HEK293 (cell line): ENCODE measurements around the gene LAYN.

ENCODE experiments used
- CTCF ChIA-PET: fragments of 350-600 bp; formaldehyde crosslinking; extraction: SDS; loops from one replicate; lab custom pipeline; 2021; ENCODE audit warnings: antibody characterized with exemption; lab: Yijun Ruan, JAX
- POLR2A ChIA-PET: fragments of 300-600 bp; formaldehyde crosslinking; extraction: SDS; loops from one replicate; lab custom pipeline; 2020; ENCODE audit warnings: antibody characterized with exemption, inconsistent platforms; lab: Yijun Ruan, JAX
- H3K27ac ChIP-seq: fragments of 200-500 bp; sonication (Bioruptor generic); 2 replicates; pipeline ENCODE4 v1.5.1; 2014; ENCODE audit warnings: low read depth, low read length, control low read depth, inconsistent platforms; ENCODE audit errors: extremely low read depth
- H3K36me3 ChIP-seq, 2 experiments: fragments of 200-500 bp in 1 of 2; sonication (Bioruptor generic) in 1 of 2; 1 replicate in 1 of 2; 2 replicates in 1 of 2; pipeline ENCODE4 v1.5.1; 2014 to 2017; ENCODE audit warnings: inconsistent platforms in 2 of 2, low read length in 2 of 2; ENCODE audit not compliant: control insufficient read depth in 2 of 2, insufficient read depth in 1 of 2
- H3K4me1 ChIP-seq: fragments of 200-500 bp; sonication (Bioruptor generic); 2 replicates; pipeline ENCODE4 v1.5.1; 2014; ENCODE audit warnings: mild to moderate bottlenecking, low read length, inconsistent platforms; ENCODE audit not compliant: control insufficient read depth, insufficient read depth
- H3K4me3 ChIP-seq: 2 replicates; pipeline ENCODE4 v1.5.1; 2011; ENCODE audit warnings: low read depth, mild to moderate bottlenecking, control low read depth, low read length, moderate library complexity
- H3K9me3 ChIP-seq: fragments of 200-500 bp; sonication (Bioruptor generic); 2 replicates; pipeline ENCODE4 v1.5.1; 2014; ENCODE audit warnings: low read depth, low read length, inconsistent platforms; ENCODE audit not compliant: control insufficient read depth, insufficient read depth
- GLIS2 ChIP-seq: fragments of 450-650 bp; formaldehyde crosslinking; IDR thresholded peaks from 2 replicates; pipeline ENCODE4 v1.5.1; 2016; ENCODE audit warnings: missing biosample characterization, missing genetic modification characterization
- ZNF10 ChIP-seq: fragments of 450-650 bp; formaldehyde crosslinking; IDR thresholded peaks from 2 replicates; pipeline ENCODE4 v1.5.1; 2017; ENCODE audit warnings: missing biosample characterization, missing genetic modification characterization
- ZNF157 ChIP-seq: fragments of 450-650 bp; formaldehyde crosslinking; IDR thresholded peaks from 2 replicates; pipeline ENCODE4 v1.5.1; 2016; ENCODE audit warnings: missing biosample characterization, missing genetic modification characterization
- ZNF211 ChIP-seq: fragments of 450-650 bp; formaldehyde crosslinking; IDR thresholded peaks from 2 replicates; pipeline ENCODE4 v1.5.1; 2016; ENCODE audit warnings: low read depth, missing biosample characterization, missing genetic modification characterization
- ZNF23 ChIP-seq: fragments of 450-650 bp; formaldehyde crosslinking; IDR thresholded peaks from 2 replicates; pipeline ENCODE4 v1.5.1; 2016; ENCODE audit warnings: missing biosample characterization, missing genetic modification characterization, borderline replicate concordance
- ZNF239 ChIP-seq: fragments of 450-650 bp; formaldehyde crosslinking; IDR thresholded peaks from 2 replicates; pipeline ENCODE4 v1.5.1; 2016; ENCODE audit warnings: missing biosample characterization, missing genetic modification characterization
- ZNF292 ChIP-seq: fragments of 450-650 bp; formaldehyde crosslinking; IDR thresholded peaks from 2 replicates; pipeline ENCODE4 v1.5.1; 2016; ENCODE audit warnings: low read depth, missing biosample characterization, missing genetic modification characterization, borderline replicate concordance
- ZNF324 ChIP-seq: fragments of 450-650 bp; formaldehyde crosslinking; IDR thresholded peaks from 2 replicates; pipeline ENCODE4 v1.5.1; 2016; ENCODE audit warnings: missing biosample characterization, missing genetic modification characterization
- ZNF354C ChIP-seq: fragments of 450-650 bp; formaldehyde crosslinking; IDR thresholded peaks from 2 replicates; pipeline ENCODE4 v1.5.1; 2016; ENCODE audit warnings: missing biosample characterization, missing genetic modification characterization, low read depth, borderline replicate concordance
- ZNF501 ChIP-seq: fragments of 450-650 bp; formaldehyde crosslinking; IDR thresholded peaks from 2 replicates; pipeline ENCODE4 v1.5.1; 2016; ENCODE audit warnings: missing biosample characterization, missing genetic modification characterization
- ZNF544 ChIP-seq: fragments of 450-650 bp; formaldehyde crosslinking; IDR thresholded peaks from 2 replicates; pipeline ENCODE4 v1.5.0; 2017; ENCODE audit warnings: missing biosample characterization, missing genetic modification characterization
- ZNF560 ChIP-seq: fragments of 450-650 bp; formaldehyde crosslinking; IDR thresholded peaks from 2 replicates; pipeline ENCODE4 v1.5.1; 2017; ENCODE audit warnings: missing biosample characterization, missing genetic modification characterization, borderline replicate concordance
- ZNF768 ChIP-seq: fragments of 450-650 bp; formaldehyde crosslinking; IDR thresholded peaks from 2 replicates; pipeline ENCODE4 v1.5.1; 2018; ENCODE audit warnings: missing biosample characterization, mild to moderate bottlenecking, missing genetic modification characterization
- ZNF776 ChIP-seq: fragments of 450-650 bp; formaldehyde crosslinking; IDR thresholded peaks from 2 replicates; pipeline ENCODE4 v1.5.0; 2017; ENCODE audit warnings: missing biosample characterization, missing genetic modification characterization, borderline replicate concordance
- ZNF830 ChIP-seq: fragments of 450-650 bp; IDR thresholded peaks from 2 replicates; pipeline ENCODE4 v1.5.0; 2018; ENCODE audit warnings: missing biosample characterization, missing genetic modification characterization, low read depth, mild to moderate bottlenecking, moderate library complexity
- TF ChIP-seq, protein P1 (sequence below): fragments of 450-650 bp; formaldehyde crosslinking; conservative IDR thresholded peaks from 2 replicates; pipeline ENCODE4 v1.5.1; 2016; ENCODE audit warnings: low read depth, missing biosample characterization, missing genetic modification characterization
- TF ChIP-seq, protein P2 (sequence below): fragments of 450-650 bp; formaldehyde crosslinking; IDR thresholded peaks from 2 replicates; pipeline ENCODE4 v1.5.1; 2016; ENCODE audit warnings: missing biosample characterization, missing genetic modification characterization
- TF ChIP-seq, protein P3 (sequence below): fragments of 450-650 bp; formaldehyde crosslinking; IDR thresholded peaks from 2 replicates; pipeline ENCODE4 v1.5.1; 2016; ENCODE audit warnings: missing biosample characterization, missing genetic modification characterization

LAYN gene

DNA sequence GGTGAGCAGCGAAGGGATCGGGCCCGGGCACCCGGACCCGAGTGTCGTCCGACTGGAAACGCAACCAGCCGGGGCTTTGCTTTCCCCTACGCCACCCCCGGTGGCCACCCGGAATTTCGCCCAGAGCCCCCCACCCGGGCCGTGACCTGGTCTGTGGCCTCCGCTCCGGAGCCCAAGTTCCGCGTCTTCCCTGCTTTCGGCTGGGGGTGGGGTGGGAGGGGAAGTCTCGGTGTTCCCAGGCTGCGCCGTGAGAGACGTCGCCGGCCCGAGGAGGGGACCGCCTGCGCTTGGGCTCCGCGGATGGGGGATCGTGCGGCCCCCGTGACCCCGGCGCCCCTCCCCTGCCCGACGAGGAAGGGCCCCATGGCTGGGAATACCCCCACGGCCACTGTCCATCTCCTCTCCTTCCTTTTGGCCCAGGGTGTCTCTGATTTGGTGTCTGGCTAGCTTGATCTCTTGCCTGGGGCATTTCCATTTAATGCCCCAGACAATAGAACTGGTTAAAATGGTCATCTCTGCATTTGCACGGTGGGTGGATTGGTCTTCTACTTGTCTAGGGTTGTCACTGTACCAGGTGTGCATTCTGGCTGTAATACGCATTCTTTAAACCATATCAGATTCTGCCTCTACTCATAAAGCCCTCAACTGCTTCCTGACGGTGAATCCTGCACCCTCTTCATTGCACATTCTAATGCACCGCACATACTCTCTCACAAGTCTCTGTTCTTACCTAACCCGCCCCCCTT is 62.5 kb downstream of the LAYN start (continued):
- TF ChIP-seq, protein P1, sequence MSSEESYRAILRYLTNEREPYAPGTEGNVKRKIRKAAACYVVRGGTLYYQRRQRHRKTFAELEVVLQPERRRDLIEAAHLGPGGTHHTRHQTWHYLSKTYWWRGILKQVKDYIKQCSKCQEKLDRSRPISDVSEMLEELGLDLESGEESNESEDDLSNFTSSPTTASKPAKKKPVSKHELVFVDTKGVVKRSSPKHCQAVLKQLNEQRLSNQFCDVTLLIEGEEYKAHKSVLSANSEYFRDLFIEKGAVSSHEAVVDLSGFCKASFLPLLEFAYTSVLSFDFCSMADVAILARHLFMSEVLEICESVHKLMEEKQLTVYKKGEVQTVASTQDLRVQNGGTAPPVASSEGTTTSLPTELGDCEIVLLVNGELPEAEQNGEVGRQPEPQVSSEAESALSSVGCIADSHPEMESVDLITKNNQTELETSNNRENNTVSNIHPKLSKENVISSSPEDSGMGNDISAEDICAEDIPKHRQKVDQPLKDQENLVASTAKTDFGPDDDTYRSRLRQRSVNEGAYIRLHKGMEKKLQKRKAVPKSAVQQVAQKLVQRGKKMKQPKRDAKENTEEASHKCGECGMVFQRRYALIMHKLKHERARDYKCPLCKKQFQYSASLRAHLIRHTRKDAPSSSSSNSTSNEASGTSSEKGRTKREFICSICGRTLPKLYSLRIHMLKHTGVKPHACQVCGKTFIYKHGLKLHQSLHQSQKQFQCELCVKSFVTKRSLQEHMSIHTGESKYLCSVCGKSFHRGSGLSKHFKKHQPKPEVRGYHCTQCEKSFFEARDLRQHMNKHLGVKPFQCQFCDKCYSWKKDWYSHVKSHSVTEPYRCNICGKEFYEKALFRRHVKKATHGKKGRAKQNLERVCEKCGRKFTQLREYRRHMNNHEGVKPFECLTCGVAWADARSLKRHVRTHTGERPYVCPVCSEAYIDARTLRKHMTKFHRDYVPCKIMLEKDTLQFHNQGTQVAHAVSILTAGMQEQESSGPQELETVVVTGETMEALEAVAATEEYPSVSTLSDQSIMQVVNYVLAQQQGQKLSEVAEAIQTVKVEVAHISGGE, result peak; percentile 93
- no peak for TF ChIP-seq ZNF324 (tag by site-specific recombination)
- TF ChIP-seq ZNF292 (tag by site-specific recombination), result no peak
- TF ChIP-seq ZNF560 (tag by site-specific recombination), result no peak
- TF ChIP-seq ZNF23 (tag by site-specific recombination), result no peak
- TF ChIP-seq ZNF768 (tag by site-specific recombination), result 0 out of 2 replicates have a peak, but pooled peaks have one; percentile 15
- peak; percentile 72; the same call in 1 of the 2 replicates for TF ChIP-seq GLIS2 (tag by site-specific recombination)
- TF ChIP-seq ZNF830 (tag by site-specific recombination), result no peak
- no peak for TF ChIP-seq ZNF501
- no peak for TF ChIP-seq ZNF157 (tag by site-specific recombination)
- peak; percentile 74 for TF ChIP-seq ZNF10 (tag by site-specific recombination)
- no peak for TF ChIP-seq ZNF544 (tag by site-specific recombination)
- TF ChIP-seq, protein P2, sequence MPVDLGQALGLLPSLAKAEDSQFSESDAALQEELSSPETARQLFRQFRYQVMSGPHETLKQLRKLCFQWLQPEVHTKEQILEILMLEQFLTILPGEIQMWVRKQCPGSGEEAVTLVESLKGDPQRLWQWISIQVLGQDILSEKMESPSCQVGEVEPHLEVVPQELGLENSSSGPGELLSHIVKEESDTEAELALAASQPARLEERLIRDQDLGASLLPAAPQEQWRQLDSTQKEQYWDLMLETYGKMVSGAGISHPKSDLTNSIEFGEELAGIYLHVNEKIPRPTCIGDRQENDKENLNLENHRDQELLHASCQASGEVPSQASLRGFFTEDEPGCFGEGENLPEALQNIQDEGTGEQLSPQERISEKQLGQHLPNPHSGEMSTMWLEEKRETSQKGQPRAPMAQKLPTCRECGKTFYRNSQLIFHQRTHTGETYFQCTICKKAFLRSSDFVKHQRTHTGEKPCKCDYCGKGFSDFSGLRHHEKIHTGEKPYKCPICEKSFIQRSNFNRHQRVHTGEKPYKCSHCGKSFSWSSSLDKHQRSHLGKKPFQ (tag by site-specific recombination), result no peak
- TF ChIP-seq ZNF354C (tag by site-specific recombination), result no peak
- TF ChIP-seq ZNF211 (tag by site-specific recombination), result no peak
- no peak for TF ChIP-seq ZNF239 (tag by site-specific recombination)

DNA sequence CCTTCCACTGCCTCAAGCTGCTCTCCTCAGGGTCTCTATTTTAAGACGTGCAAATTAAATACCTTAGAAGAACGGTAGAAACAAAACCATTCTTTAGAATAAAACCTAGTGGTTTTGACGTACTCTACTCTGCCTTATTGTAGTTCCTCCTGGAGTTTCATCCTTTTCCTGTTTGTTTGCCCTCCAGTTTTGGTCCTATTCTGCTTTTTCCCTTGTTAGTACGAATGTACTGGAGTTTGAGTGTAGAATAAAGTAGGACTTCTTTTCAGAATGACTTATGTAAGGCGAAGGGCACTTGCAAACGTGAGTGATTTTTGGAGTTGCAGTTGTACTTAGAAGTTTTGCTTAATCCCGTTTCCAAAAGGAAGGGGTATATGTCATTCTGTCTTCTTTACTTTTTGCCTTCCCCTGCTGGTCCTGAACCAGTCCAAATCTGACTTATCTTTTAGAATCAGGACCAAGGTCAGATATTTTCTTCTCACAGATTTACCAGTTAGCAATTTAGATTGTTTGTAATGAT is 63.2 kb downstream of the LAYN start:
- Histone ChIP-seq H3K4me3 (peak overlapping the region; percentile 66), H3K4me1 (no peaks in the 10 kb centered on the region), H3K27ac (no peak overlapping the region), H3K9me3 (no peaks in the 10 kb centered on the region), H3K36me3 (no peaks in the 10 kb centered on the region)
- ChIA-PET CTCF (interaction anchor here (0.6 to 2.5 kb wide), 21 partner anchors 10 to 239 kb away, joined by 3 to 31 read pairs (median 5); partner anchors contain the start of gene PPP2R1B), POLR2A (interaction anchor here (1.2 kb wide), 1 partner anchor 161 kb away, joined by 3 read pairs; no protein-coding TSS in a partner anchor)
- TF ChIP-seq, protein P3, sequence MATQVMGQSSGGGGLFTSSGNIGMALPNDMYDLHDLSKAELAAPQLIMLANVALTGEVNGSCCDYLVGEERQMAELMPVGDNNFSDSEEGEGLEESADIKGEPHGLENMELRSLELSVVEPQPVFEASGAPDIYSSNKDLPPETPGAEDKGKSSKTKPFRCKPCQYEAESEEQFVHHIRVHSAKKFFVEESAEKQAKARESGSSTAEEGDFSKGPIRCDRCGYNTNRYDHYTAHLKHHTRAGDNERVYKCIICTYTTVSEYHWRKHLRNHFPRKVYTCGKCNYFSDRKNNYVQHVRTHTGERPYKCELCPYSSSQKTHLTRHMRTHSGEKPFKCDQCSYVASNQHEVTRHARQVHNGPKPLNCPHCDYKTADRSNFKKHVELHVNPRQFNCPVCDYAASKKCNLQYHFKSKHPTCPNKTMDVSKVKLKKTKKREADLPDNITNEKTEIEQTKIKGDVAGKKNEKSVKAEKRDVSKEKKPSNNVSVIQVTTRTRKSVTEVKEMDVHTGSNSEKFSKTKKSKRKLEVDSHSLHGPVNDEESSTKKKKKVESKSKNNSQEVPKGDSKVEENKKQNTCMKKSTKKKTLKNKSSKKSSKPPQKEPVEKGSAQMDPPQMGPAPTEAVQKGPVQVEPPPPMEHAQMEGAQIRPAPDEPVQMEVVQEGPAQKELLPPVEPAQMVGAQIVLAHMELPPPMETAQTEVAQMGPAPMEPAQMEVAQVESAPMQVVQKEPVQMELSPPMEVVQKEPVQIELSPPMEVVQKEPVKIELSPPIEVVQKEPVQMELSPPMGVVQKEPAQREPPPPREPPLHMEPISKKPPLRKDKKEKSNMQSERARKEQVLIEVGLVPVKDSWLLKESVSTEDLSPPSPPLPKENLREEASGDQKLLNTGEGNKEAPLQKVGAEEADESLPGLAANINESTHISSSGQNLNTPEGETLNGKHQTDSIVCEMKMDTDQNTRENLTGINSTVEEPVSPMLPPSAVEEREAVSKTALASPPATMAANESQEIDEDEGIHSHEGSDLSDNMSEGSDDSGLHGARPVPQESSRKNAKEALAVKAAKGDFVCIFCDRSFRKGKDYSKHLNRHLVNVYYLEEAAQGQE (tag by site-specific recombination), result peak; percentile 28; the same call in 1 of the 2 replicates
- TF ChIP-seq ZNF776 (tag by site-specific recombination), result no peak
